ENCODE measurements around the gene IL17RD.

IL17RD gene

GRCh38 chr3:57194641-57195040, 29.5 kb upstream of the IL17RD start:
- POLR2A ChIA-PET = no interaction called here
- CTCF ChIA-PET = interaction anchor here (1.0 kb wide), 1 partner anchor 15 kb away, joined by 3 read pairs; no protein-coding TSS in a partner anchor

GRCh38 chr3:57192028-57192427, 26.9 kb upstream of the IL17RD start:
- Histone ChIP-seq H3K9me3 (ENCODE audit: control insufficient read depth, insufficient read depth, low read depth, low read length) (no peaks in the 10 kb centered on the region), H3K4me1 (ENCODE audit: control insufficient read depth, insufficient read depth, low read length) (no peaks in the 10 kb centered on the region), H3K4me3 (ENCODE audit: low read depth, low read length) (no peak overlapping the region), H3K27ac (ENCODE audit: extremely low read depth, low read depth, low read length) (no peak overlapping the region), H3K36me3 (ENCODE audit: control insufficient read depth in 2 of 2, insufficient read depth in 1 of 2, low read length in 2 of 2) (no peaks in the 10 kb centered on the region)
- CTCF ChIA-PET = interaction anchor here (0.9 kb wide), 1 partner anchor 19 kb away, joined by 3 read pairs; no protein-coding TSS in a partner anchor
- POLR2A ChIA-PET = no interaction called here
- TF ChIP-seq IKZF3 (tag by site-specific recombination; IDR thresholded peaks at IDR 0.05) (no peak), OSR2 (tag by site-specific recombination; IDR thresholded peaks at IDR 0.05) (no peak), ZNF423 (tag by site-specific recombination; IDR thresholded peaks at IDR 0.05) (no peak), ZNF341 (tag by site-specific recombination; IDR thresholded peaks at IDR 0.05; ENCODE audit: low read depth) (no peak), ZEB2 (tag by site-specific recombination; IDR thresholded peaks at IDR 0.05) (no peak), SCRT2 (tag by site-specific recombination; IDR thresholded peaks at IDR 0.05) (no peak), ZNF76 (tag by site-specific recombination; IDR thresholded peaks at IDR 0.05; ENCODE audit: borderline replicate concordance, low read depth) (no peak), ZNF10 (tag by site-specific recombination; IDR thresholded peaks at IDR 0.05) (no peak), ZNF174 (tag by site-specific recombination; IDR thresholded peaks at IDR 0.05) (no peak), ZNF48 (tag by site-specific recombination; IDR thresholded peaks at IDR 0.05) (no peak), ZXDB (tag by site-specific recombination; IDR thresholded peaks at IDR 0.05) (no peak)
- TF ChIP-seq, protein P1, sequence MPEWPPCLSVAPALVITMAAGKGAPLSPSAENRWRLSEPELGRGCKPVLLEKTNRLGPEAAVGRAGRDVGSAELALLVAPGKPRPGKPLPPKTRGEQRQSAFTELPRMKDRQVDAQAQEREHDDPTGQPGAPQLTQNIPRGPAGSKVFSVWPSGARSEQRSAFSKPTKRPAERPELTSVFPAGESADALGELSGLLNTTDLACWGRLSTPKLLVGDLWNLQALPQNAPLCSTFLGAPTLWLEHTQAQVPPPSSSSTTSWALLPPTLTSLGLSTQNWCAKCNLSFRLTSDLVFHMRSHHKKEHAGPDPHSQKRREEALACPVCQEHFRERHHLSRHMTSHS (tag by site-specific recombination; IDR thresholded peaks at IDR 0.05) = no peak

More at GRCh38 chr3:57194641-57195040, 29.5 kb upstream of the IL17RD start:
- H3K9me3 ChIP-seq (ENCODE audit: control insufficient read depth, insufficient read depth, low read depth, low read length) = no peaks in the 10 kb centered on the region
- H3K4me1 ChIP-seq (ENCODE audit: control insufficient read depth, insufficient read depth, low read length) = no peaks in the 10 kb centered on the region
- TF ChIP-seq ZSCAN30 (tag by site-specific recombination; IDR thresholded peaks at IDR 0.05) = no peak
- no peak for TF ChIP-seq ZNF37A (tag by site-specific recombination; IDR thresholded peaks at IDR 0.05)
- TF ChIP-seq ZBTB8A (tag by site-specific recombination; IDR thresholded peaks at IDR 0.05) = no peak
- no peak for TF ChIP-seq ZNF747 (tag by site-specific recombination; IDR thresholded peaks at IDR 0.05)
- no peak for TF ChIP-seq ZNF513 (tag by site-specific recombination; IDR thresholded peaks at IDR 0.05)
- no peak for TF ChIP-seq PATZ1 (tag by site-specific recombination; IDR thresholded peaks at IDR 0.05)
- no peak for TF ChIP-seq ZFHX2 (tag by site-specific recombination; conservative IDR thresholded peaks at IDR 0.05)
- no peak for TF ChIP-seq ZNF621 (tag by site-specific recombination; IDR thresholded peaks at IDR 0.05)
- TF ChIP-seq ZNF677 (tag by site-specific recombination; IDR thresholded peaks at IDR 0.05) = no peak
- no peak for TF ChIP-seq ZBTB17 (tag by site-specific recombination; IDR thresholded peaks at IDR 0.05)
- no peak for TF ChIP-seq ZNF664 (tag by site-specific recombination; IDR thresholded peaks at IDR 0.05)
- no peak for TF ChIP-seq TSHZ1 (tag by site-specific recombination; IDR thresholded peaks at IDR 0.05; ENCODE audit: borderline replicate concordance)
- TF ChIP-seq HOXA7 (CRISPR knock-in tag; IDR thresholded peaks at IDR 0.05; ENCODE audit: borderline replicate concordance) = no peak
- no peaks in the 10 kb centered on the region for H3K36me3 ChIP-seq (ENCODE audit: control insufficient read depth in 2 of 2, insufficient read depth in 1 of 2, low read length in 2 of 2)
- H3K27ac ChIP-seq (ENCODE audit: extremely low read depth, low read depth, low read length) = no peak overlapping the region
- no peak overlapping the region for H3K4me3 ChIP-seq (ENCODE audit: low read depth, low read length)
